Frontal cortex (tissue), 1 donor: ENCODE data around the gene ZNF385C. TPM values are rescaled to one million over a fixed set of nuclear protein-coding genes. Genes with fewer than 3 reads are reported as not detected.

Source experiments
- total RNA-seq: library from RNA; depleted of rRNA; stranded (reverse); fragments of >200 nt; gene quantifications from one replicate; pipeline ENCODE4 v1.2.3, GENCODE V29; 2014

The ZNF385C gene
- total RNA-seq, 1 donor from 2014 or later: 0.41 TPM

Other genes with a start within 250 kb of the ZNF385C start
- 70.1 TPM for gene KLHL11, start 233.1 kb downstream of the ZNF385C start, total RNA-seq
- gene ACLY, start 179.5 kb downstream of the ZNF385C start, total RNA-seq: 140 TPM
- gene ODAD4, start 167.9 kb downstream of the ZNF385C start, total RNA-seq: 3.3 TPM
- gene CNP, start 131.7 kb downstream of the ZNF385C start, total RNA-seq: 50.5 TPM
- gene DNAJC7, start 81.0 kb downstream of the ZNF385C start, total RNA-seq: 91.3 TPM
- gene NKIRAS2, start 78.4 kb downstream of the ZNF385C start, total RNA-seq: 31.4 TPM
- 3.7 TPM for gene C17orf113, start 47.9 kb downstream of the ZNF385C start, total RNA-seq
- gene DHX58, start 14.2 kb upstream of the ZNF385C start, total RNA-seq: 0.82 TPM
- gene KAT2A, start 22.9 kb upstream of the ZNF385C start, total RNA-seq: 10.2 TPM
- gene HSPB9, start 24.3 kb upstream of the ZNF385C start, total RNA-seq: under 0.01 TPM
- 39.1 TPM for gene RAB5C, start 56.5 kb upstream of the ZNF385C start, total RNA-seq
- 0.41 TPM for gene KCNH4, start 82.7 kb upstream of the ZNF385C start, total RNA-seq
- gene HCRT, start 87.0 kb upstream of the ZNF385C start, total RNA-seq: 0.41 TPM
- 6.9 TPM for gene GHDC, start 96.0 kb upstream of the ZNF385C start, total RNA-seq
- gene STAT5B, start 177.9 kb upstream of the ZNF385C start, total RNA-seq: 17.5 TPM
- 1.6 TPM for gene STAT5A, start 190.0 kb upstream of the ZNF385C start, total RNA-seq